Activated CD8-positive, alpha-beta T cell treated with anti-CD3 and anti-CD28 coated beads, Interleukin-2, amount 10 ng/mL, durations not matched to agents 7 days and 5 days (primary cell): Measurements from ENCODE around the gene SIRT3. TPM values are rescaled to one million over a fixed set of nuclear protein-coding genes. Genes with fewer than 3 reads are reported as not detected.
A peak's percentile ranks its signal among the peaks of the same experiment; 100 is the strongest.

Source experiments
- ATAC-seq: fragments of 150-1000 bp; cut with Tn5 transposase; one replicate; pipeline ENCODE4 v1.10.0; 2021; ENCODE audit warnings: moderate library complexity
- CTCF ChIA-PET: fragments of 350-600 bp; sonication (Branson Sonifier 250); formaldehyde crosslinking; loops from one replicate; lab custom pipeline; 2021; ENCODE audit warnings: antibody characterized with exemption; lab: Charles Lee
- POLR2A ChIA-PET: fragments of 350-600 bp; sonication (Branson Sonifier 250); formaldehyde crosslinking; loops from one replicate; lab custom pipeline; 2021; ENCODE audit warnings: antibody characterized with exemption; lab: Charles Lee
- DNase-seq: peaks from one replicate; pipeline ENCODE4 v3.0.0-alpha.2; 2020
- H3K27ac Mint-ChIP-seq: one replicate; pipeline ENCODE4 v1.8.0; 2021; ENCODE audit warnings: mild to moderate bottlenecking, mixed read lengths
- H3K27me3 Mint-ChIP-seq: one replicate; pipeline ENCODE4 v1.8.0; 2021; ENCODE audit warnings: low read depth, mixed read lengths
- H3K36me3 Mint-ChIP-seq: one replicate; pipeline ENCODE4 v1.8.0; 2021; ENCODE audit warnings: low read depth, mixed read lengths
- H3K4me1 Mint-ChIP-seq: one replicate; pipeline ENCODE4 v1.8.0; 2021; ENCODE audit warnings: low read depth, mixed read lengths
- H3K4me3 Mint-ChIP-seq: one replicate; pipeline ENCODE4 v1.8.0; 2021; ENCODE audit warnings: mild to moderate bottlenecking, mixed read lengths
- H3K9me3 Mint-ChIP-seq: one replicate; pipeline ENCODE4 v1.8.0; 2022; ENCODE audit warnings: mixed read lengths; ENCODE audit not compliant: insufficient read depth
- total RNA-seq, 2 experiments: library from RNA; stranded (reverse); gene quantifications; one replicate each; pipeline ENCODE4 v1.2.3, GENCODE V29; 2021

Gene SIRT3
- total RNA-seq, 2 experiments from 2014 or later: 13.1 to 15.0 TPM

GRCh38 chr11:280706-281485 is 44.8 kb upstream of the SIRT3 start:
- CTCF ChIA-PET: interaction anchor here (0.9 to 5.7 kb wide), 7 partner anchors 7 to 169 kb away, joined by 3 to 73 read pairs (median 5); partner anchors contain the start of genes PGGHG and PTDSS2
- DNase-seq: peak; percentile 63
- ATAC-seq: peak; percentile 20
- Mint-ChIP-seq H3K36me3 (peaks cover 77% of the 10 kb centered on the region), H3K27me3 (peaks cover 8% of the 10 kb centered on the region), H3K4me3 (peak overlapping the region; percentile 84), H3K4me1 (peaks cover 59% of the 10 kb centered on the region), H3K27ac (peak overlapping the region; percentile 89), H3K9me3 (peaks cover 8% of the 10 kb centered on the region)
- POLR2A ChIA-PET: interaction anchor here (0.7 to 8.3 kb wide), 9 partner anchors 10 to 68 kb away, joined by 3 to 115 read pairs (median 30); partner anchors contain the start of genes IFITM1, PGGHG and PSMD13

GRCh38 chr11:279966-280705 is 44.0 kb upstream of the SIRT3 start:
- DNase-seq: peak; percentile 68
- H3K4me3 Mint-ChIP-seq: peak overlapping the region; percentile 84
- CTCF ChIA-PET: interaction anchor here (0.9 to 5.7 kb wide), 6 partner anchors 7 to 42 kb away, joined by 3 to 73 read pairs (median 10); partner anchors contain the start of gene PGGHG
- H3K4me1 Mint-ChIP-seq: peaks cover 55% of the 10 kb centered on the region
- H3K27ac Mint-ChIP-seq: peak overlapping the region; percentile 90
- peak; percentile 28 for ATAC-seq
- peaks cover 9% of the 10 kb centered on the region for H3K27me3 Mint-ChIP-seq
- H3K36me3 Mint-ChIP-seq: peaks cover 73% of the 10 kb centered on the region
- POLR2A ChIA-PET: interaction anchor here (0.6 to 8.3 kb wide), 7 partner anchors 9 to 36 kb away, joined by 3 to 115 read pairs (median 36); partner anchors contain the start of genes IFITM1 and PGGHG
- peaks cover 9% of the 10 kb centered on the region for H3K9me3 Mint-ChIP-seq

GRCh38 chr11:279040-279965 is 43.2 kb upstream of the SIRT3 start:
- H3K4me3 Mint-ChIP-seq: peak overlapping the region; percentile 89
- H3K27me3 Mint-ChIP-seq: peaks cover 12% of the 10 kb centered on the region
- H3K36me3 Mint-ChIP-seq: peaks cover 68% of the 10 kb centered on the region
- H3K27ac Mint-ChIP-seq: peak overlapping the region; percentile 95
- ChIA-PET CTCF (interaction anchor here (0.9 to 5.7 kb wide), 6 partner anchors 8 to 33 kb away, joined by 3 to 73 read pairs (median 24); partner anchors contain the start of gene PGGHG), POLR2A (interaction anchor here (0.5 to 8.3 kb wide), 13 partner anchors 8 to 227 kb away, joined by 3 to 115 read pairs (median 10); partner anchors contain the start of genes BET1L, IFITM1, IFITM2 and PGGHG)
- no peak for ATAC-seq
- H3K9me3 Mint-ChIP-seq: peaks cover 9% of the 10 kb centered on the region
- no peak for DNase-seq
- H3K4me1 Mint-ChIP-seq: peaks cover 56% of the 10 kb centered on the region

DNA sequence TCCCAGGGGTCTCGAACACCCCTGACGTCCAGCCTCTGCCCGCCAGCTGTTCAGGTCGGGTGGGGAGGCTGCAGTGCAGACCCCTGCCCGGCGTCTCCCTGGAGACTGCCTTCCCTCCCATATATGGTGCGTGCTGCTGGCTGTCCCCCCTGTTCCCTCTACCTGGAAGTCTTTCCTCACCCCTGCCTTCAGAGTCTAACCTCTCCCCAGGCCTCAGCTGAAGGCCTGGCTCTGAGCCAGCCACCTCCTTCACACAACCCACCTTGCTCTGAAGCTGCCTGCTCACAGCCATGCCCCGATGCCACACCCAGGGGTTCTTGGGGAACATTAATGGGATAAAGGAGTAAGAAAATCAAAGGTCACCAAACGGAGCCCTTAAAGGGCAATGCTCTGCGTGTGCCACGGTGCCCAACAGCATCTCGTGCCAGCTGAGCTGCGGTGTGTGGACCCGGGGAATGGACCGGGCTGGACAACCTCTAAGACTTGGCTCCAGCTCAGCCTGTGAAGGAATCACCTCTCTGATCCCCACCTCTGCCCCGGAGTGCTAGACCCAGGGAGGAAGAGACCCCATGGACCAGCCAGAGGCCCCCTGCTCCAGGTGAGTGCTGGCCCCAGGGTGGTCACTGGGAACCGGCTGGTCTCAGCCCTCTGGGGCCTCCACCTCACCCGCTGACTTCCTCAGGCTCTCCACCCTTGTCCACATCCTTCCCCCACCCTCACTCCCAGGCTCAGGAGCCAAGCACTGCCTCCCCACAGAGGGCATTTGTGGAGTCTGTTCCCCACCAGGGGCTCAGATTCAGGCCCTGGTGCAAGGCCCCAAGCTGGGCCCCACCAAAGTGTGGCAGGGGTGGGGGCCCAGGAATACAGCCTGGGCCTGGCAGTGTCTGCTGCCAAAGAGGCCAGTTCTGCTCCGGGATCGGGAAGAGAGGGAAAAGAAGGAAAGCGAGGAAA is 42.1 kb upstream of the SIRT3 start, which contains the start of gene NLRP6:
TSS of gene NLRP6 (plus strand) at position 407 of the 951 bp plus-strand sequence. CDS start at position 570, 163 bp downstream.
- H3K27me3 Mint-ChIP-seq: peaks cover 14% of the 10 kb centered on the region
- peaks cover 50% of the 10 kb centered on the region for H3K4me1 Mint-ChIP-seq
- POLR2A ChIA-PET: interaction anchor here (1.0 to 8.3 kb wide), 11 partner anchors 7 to 71 kb away, joined by 3 to 115 read pairs (median 7); partner anchors contain the start of genes BET1L, IFITM1, IFITM2 and PGGHG

DNA sequence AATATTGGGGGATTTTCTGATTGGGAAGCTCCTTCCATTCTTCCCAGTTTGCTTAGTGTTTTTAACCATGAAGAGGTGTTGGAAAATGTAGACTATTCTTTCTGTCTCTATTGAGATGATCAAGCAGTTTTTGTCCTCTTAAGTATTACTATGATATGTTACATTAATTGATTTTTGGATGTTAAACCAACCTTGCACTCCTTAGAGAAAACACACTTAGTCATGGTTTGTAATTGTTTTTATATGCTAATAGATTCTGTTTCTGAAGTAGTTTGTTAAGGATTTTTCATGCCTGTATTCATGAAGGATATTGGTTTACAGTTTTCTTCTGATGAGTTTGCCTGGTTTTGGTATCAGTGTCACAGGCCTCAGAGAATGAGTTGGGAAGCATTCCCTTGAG is 40.1 kb upstream of the SIRT3 start:
- ATAC-seq (no peak), DNase-seq (no peak)
- no peak overlapping the region for H3K27ac Mint-ChIP-seq
- H3K9me3 Mint-ChIP-seq: peaks cover 9% of the 10 kb centered on the region
- CTCF ChIA-PET: interaction anchor here (1.0 to 3.7 kb wide), 3 partner anchors 25 to 86 kb away, joined by 4 to 32 read pairs (median 4); no protein-coding TSS in a partner anchor
- H3K4me3 Mint-ChIP-seq: no peak overlapping the region
- H3K4me1 Mint-ChIP-seq: peaks cover 32% of the 10 kb centered on the region
- H3K27me3 Mint-ChIP-seq: peaks cover 10% of the 10 kb centered on the region
- POLR2A ChIA-PET: interaction anchor here (0.7 to 1.5 kb wide), 3 partner anchors 9 to 41 kb away, joined by 3 to 6 read pairs (median 3); partner anchors contain the start of gene PGGHG
- H3K36me3 Mint-ChIP-seq: peaks cover 40% of the 10 kb centered on the region

More for the DNA sequence above, 42.1 kb upstream of the SIRT3 start, which contains the start of gene NLRP6:
- CTCF ChIA-PET: interaction anchor here (0.9 to 5.7 kb wide), 7 partner anchors 9 to 34 kb away, joined by 3 to 32 read pairs (median 5); partner anchors contain the start of gene PGGHG
- peak; percentile 5 for ATAC-seq
- no peak for DNase-seq
- Mint-ChIP-seq H3K9me3 (peaks cover 9% of the 10 kb centered on the region), H3K4me3 (peak within 1 kb of the TSS; percentile 89), H3K27ac (peak within 1 kb of the TSS; percentile 95), H3K36me3 (peaks cover 59% of the 10 kb centered on the region)

- Mint-ChIP-seq H3K36me3 (peaks cover 26% of the 10 kb centered on the region), H3K27me3 (peaks cover 10% of the 10 kb centered on the region), H3K4me3 (no peak overlapping the region), H3K4me1 (peaks cover 46% of the 10 kb centered on the region), H3K9me3 (peaks cover 9% of the 10 kb centered on the region), H3K27ac (no peak overlapping the region)
- ATAC-seq (no peak), DNase-seq (no peak)
- CTCF ChIA-PET: no interaction called here
- POLR2A ChIA-PET: interaction anchor here (3.2 kb wide), 1 partner anchor 10 kb away, joined by 10 read pairs; no protein-coding TSS in a partner anchor
Observed at GRCh38 chr11:272931-273198, 36.7 kb upstream of the SIRT3 start.

GRCh38 chr11:272195-272930 is 36.2 kb upstream of the SIRT3 start:
- ChIA-PET POLR2A (interaction anchor here (0.8 to 3.2 kb wide), 5 partner anchors 7 to 39 kb away, joined by 3 to 16 read pairs (median 4); partner anchors contain the start of gene NLRP6), CTCF (interaction anchor here (1.0 kb wide), 1 partner anchor 45 kb away, joined by 3 read pairs; no protein-coding TSS in a partner anchor)
- Mint-ChIP-seq H3K9me3 (peaks cover 9% of the 10 kb centered on the region), H3K4me3 (no peak overlapping the region), H3K27me3 (peaks cover 7% of the 10 kb centered on the region), H3K4me1 (peaks cover 45% of the 10 kb centered on the region), H3K36me3 (peaks cover 21% of the 10 kb centered on the region), H3K27ac (no peak overlapping the region)
- DNase-seq (peak; percentile 19), ATAC-seq (no peak)

DNA sequence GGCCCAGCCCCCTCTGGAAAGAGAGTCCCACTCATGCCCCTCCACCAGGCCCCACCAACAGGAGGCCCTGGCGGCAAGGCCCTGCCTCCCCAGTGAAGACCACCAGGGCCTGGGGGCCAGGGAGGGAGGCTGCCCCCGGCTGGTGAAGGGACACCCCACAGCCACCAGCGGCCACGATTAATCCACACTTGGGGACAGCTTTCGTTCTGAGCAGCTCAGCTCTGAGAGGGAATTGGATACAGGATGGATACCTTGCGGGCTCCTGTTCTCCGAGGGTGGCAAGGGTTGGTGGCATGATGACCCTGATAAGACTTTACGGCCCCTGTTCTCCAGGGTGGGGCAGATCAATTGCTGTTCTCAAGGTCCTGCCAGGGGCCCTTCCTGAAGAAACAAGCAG is 35.2 kb upstream of the SIRT3 start:
- peaks cover 11% of the 10 kb centered on the region for H3K36me3 Mint-ChIP-seq
- no peak overlapping the region for H3K27ac Mint-ChIP-seq
- peaks cover 7% of the 10 kb centered on the region for H3K27me3 Mint-ChIP-seq
- no peak for DNase-seq
- CTCF ChIA-PET: interaction anchor here (1.0 kb wide), 1 partner anchor 46 kb away, joined by 3 read pairs; no protein-coding TSS in a partner anchor
- POLR2A ChIA-PET: interaction anchor here (0.8 to 3.2 kb wide), 6 partner anchors 8 to 64 kb away, joined by 3 to 16 read pairs (median 4); partner anchors contain the start of genes BET1L and NLRP6
- H3K4me3 Mint-ChIP-seq: no peak overlapping the region
- ATAC-seq: no peak
- H3K9me3 Mint-ChIP-seq: peaks cover 5% of the 10 kb centered on the region
- peaks cover 43% of the 10 kb centered on the region for H3K4me1 Mint-ChIP-seq
